Stimulated activated CD8-positive, alpha-beta memory T cell treated with anti-CD3 and anti-CD28 coated beads, Interleukin-15, amount 100 ng/mL, for 24 hours (primary cell): Measurements from ENCODE around the gene MED9.

Source experiments
- DNase-seq: peaks from one replicate; pipeline ENCODE4 v3.0.0-alpha.2; 2020; ENCODE audit warnings: low read depth

Gene MED9

GRCh38 chr17:17505151-17505550 is 28.4 kb downstream of the MED9 start:
- DNase-seq: no peak

GRCh38 chr17:17505610-17506171 is 28.9 kb downstream of the MED9 start:
- DNase-seq: no peak

GRCh38 chr17:17506181-17506741 is 29.5 kb downstream of the MED9 start:
- no peak for DNase-seq

GRCh38 chr17:17506893-17507464 is 30.2 kb downstream of the MED9 start:
- DNase-seq: no peak

GRCh38 chr17:17507465-17508011 is 30.7 kb downstream of the MED9 start:
- DNase-seq: no peak

GRCh38 chr17:17508019-17508535 is 31.3 kb downstream of the MED9 start:
- DNase-seq: no peak

GRCh38 chr17:17508646-17509591 is 32.1 kb downstream of the MED9 start:
- DNase-seq: no peak

- DNase-seq: no peak
These were observed 33.0 kb downstream of the MED9 start for GRCh38 chr17:17509601-17510425.

GRCh38 chr17:17510456-17511292 is 33.9 kb downstream of the MED9 start:
- DNase-seq: no peak

GRCh38 chr17:17511293-17511741 is 34.5 kb downstream of the MED9 start:
- DNase-seq: no peak

GRCh38 chr17:17511881-17512858 is 35.4 kb downstream of the MED9 start:
- no peak for DNase-seq

- DNase-seq: no peak
These were observed 36.1 kb downstream of the MED9 start for GRCh38 chr17:17512866-17513265.

- no peak for DNase-seq
These were observed 36.8 kb downstream of the MED9 start for GRCh38 chr17:17513626-17514025.

- no peak for DNase-seq
These were observed 37.7 kb downstream of the MED9 start for GRCh38 chr17:17514361-17514992.

GRCh38 chr17:17514993-17515933 is 38.5 kb downstream of the MED9 start:
- DNase-seq: no peak

- no peak for DNase-seq
These were observed 39.4 kb downstream of the MED9 start for GRCh38 chr17:17515934-17516930.
